Thyroid gland (tissue), 4 donors: Measurements from ENCODE around the gene GLCCI1. TPM values are rescaled to one million over a fixed set of nuclear protein-coding genes. Genes with fewer than 3 reads are reported as not detected.

Source experiments
- DNase-seq, 2 donors: peaks; one replicate each; pipeline ENCODE4 v3.0.0-alpha.2; 2019
- H3K27ac ChIP-seq, 3 donors: fragments of 200-600 bp; sonication (generic); 1 replicate in 2 of 3; 2 replicates in 1 of 3; pipeline ENCODE4 v1.5.1; 2016 to 2019; ENCODE audit warnings: mild to moderate bottlenecking in 1 of 3, moderate library complexity in 1 of 3
- H3K27me3 ChIP-seq: fragments of 200-600 bp; sonication (generic); one replicate; pipeline ENCODE4 v1.5.1; 2019
- H3K36me3 ChIP-seq, 2 donors: fragments of 200-600 bp; sonication (generic); one replicate each; pipeline ENCODE4 v1.5.1; 2016 to 2019
- H3K4me1 ChIP-seq, 2 donors: fragments of 200-600 bp; sonication (generic); one replicate each; pipeline ENCODE4 v1.5.1; 2017 to 2019
- H3K4me3 ChIP-seq, 3 donors: fragments of 200-600 bp; sonication (generic); replicated peaks in 1 of 3; 1 replicate in 2 of 3; 2 replicates in 1 of 3; pipeline ENCODE4 v1.5.1; 2016; ENCODE audit warnings: mild to moderate bottlenecking in 1 of 3
- H3K9me3 ChIP-seq: fragments of 200-600 bp; sonication (generic); one replicate; pipeline ENCODE4 v1.5.1; 2017
- POLR2A ChIP-seq, 2 donors: fragments of 450-650 bp; IDR thresholded peaks; one replicate each; pipeline ENCODE4 v1.6.1; 2017; ENCODE audit warnings: antibody characterized with exemption in 2 of 2, mild to moderate bottlenecking in 2 of 2, moderate library complexity in 1 of 2
- WGBS, 2 donors: methylation state at CpG; one replicate each; pipeline ENCODE4 v1.1.5; 2017; 5-methylcytosine and 5-hydroxymethylcytosine counted together
- intact Hi-C: fragments of 100-400 bp; cut with DNase I; formaldehyde crosslinking; loops from one replicate; pipeline ENCODE4 v1.15.1; 2023
- total RNA-seq, 4 donors: library from RNA; depleted of rRNA; stranded (reverse); fragments of >200 nt; gene quantifications; one replicate each; pipeline ENCODE4 v1.2.3, GENCODE V29; 2016
- TF ChIP-seq, protein P1 (sequence below), 6 experiments: fragments of 200-600 bp in 3 of 6; fragments of 450-650 bp in 3 of 6; sonication (generic) in 3 of 6; IDR thresholded peaks; one replicate each; pipeline ENCODE4 v1.5.1; 2016 to 2019; ENCODE audit warnings: antibody characterized with exemption in 6 of 6, mild to moderate bottlenecking in 2 of 6, inconsistent platforms in 1 of 6, moderate library complexity in 1 of 6

The GLCCI1 gene
- total RNA-seq = 100 to 1,000 TPM in 1 of 4 donors, 10 to 100 TPM in 3; 64.1 to 115 (median 68.9) TPM

DNA sequence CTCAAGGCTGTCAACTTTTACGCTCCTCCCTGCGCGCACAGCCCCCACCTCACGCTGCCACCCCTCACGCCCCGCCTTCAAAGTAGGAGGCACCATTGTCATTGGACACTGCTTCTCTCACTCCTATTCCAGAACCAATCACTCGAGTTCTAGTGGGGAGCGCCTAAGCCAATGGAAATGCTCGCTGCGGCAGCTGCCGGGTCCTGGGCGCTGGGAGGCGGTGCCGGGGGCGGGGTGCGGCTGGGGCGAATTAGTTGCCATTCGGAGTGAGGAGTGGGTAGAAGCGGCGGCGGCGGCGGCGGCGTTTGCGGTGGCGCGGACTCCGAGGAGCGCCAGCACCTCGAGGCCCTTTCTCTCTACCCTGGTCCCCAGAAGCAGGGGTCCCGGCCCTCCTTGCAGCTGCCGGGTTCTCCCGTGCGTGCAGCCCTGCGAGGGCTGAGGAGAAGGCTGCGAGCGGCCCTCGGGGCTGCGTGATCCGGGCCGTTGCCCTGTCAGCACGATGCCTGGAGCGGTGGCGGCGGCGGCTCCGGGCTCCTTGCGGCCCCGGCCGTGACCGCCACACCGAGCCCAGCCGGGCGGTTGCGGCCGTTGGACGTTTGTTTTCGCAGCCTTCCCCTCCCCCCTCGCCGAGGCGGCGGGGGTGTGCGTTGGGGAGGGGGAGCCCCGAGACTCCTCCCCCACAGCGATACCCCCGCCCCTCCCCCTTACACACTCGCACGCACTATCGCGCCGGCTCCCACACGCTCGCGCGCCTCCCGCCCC is at the start of gene GLCCI1:
GLCCI1 (plus strand) TSS at position 253 of the 762 bp plus-strand sequence. CDS start 555 bp downstream, outside the sequence.
- intact Hi-C loops = no loop called here
- peak; percentile 61 to 98 for TF ChIP-seq POLR2A (IDR thresholded peaks at IDR 0.05)
- TF ChIP-seq, protein P1, sequence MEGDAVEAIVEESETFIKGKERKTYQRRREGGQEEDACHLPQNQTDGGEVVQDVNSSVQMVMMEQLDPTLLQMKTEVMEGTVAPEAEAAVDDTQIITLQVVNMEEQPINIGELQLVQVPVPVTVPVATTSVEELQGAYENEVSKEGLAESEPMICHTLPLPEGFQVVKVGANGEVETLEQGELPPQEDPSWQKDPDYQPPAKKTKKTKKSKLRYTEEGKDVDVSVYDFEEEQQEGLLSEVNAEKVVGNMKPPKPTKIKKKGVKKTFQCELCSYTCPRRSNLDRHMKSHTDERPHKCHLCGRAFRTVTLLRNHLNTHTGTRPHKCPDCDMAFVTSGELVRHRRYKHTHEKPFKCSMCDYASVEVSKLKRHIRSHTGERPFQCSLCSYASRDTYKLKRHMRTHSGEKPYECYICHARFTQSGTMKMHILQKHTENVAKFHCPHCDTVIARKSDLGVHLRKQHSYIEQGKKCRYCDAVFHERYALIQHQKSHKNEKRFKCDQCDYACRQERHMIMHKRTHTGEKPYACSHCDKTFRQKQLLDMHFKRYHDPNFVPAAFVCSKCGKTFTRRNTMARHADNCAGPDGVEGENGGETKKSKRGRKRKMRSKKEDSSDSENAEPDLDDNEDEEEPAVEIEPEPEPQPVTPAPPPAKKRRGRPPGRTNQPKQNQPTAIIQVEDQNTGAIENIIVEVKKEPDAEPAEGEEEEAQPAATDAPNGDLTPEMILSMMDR (IDR thresholded peaks at IDR 0.05) = no peak
- no peaks in the 10 kb centered on the region for H3K36me3 ChIP-seq
- H3K4me3 ChIP-seq = peak within 1 kb of the TSS; percentile 72 to 81 (median 80)
- WGBS, 2 donors = 0 to 1% methylated on average over 31 to 35 of the region's 77 CpGs
- no peaks in the 10 kb centered on the region for H3K9me3 ChIP-seq
- DNase-seq = peak; percentile 97 to 98
- H3K27ac ChIP-seq = peak within 1 kb of the TSS; percentile 88 to 99 (median 97)
- peaks cover 9 to 10% of the 10 kb centered on the region in 2 donors for H3K4me1 ChIP-seq
- no peaks in the 10 kb centered on the region for H3K27me3 ChIP-seq

DNA sequence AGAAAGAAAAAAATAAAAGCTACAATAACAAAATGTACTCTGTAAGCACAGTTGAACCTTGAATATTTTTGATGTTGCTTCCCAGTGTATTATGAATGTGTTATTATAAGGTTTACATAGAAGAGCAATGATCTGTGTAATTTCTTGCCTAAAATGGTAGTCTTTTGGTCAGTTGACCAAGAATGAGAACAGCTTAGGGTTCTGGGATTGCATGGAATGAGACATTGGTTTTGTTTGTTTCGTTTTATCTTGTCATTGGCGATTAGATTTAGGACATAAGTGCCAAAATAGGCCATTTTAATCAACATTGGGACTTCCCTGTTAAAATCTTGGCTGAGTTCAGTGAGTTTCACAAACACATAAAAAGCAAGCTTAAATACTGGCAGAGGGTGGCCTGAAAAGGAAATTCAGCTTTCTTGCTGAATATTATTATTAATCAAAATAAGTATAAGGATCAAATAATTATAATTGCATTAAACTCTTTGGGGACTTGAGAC is 49.1 kb upstream of the GLCCI1 start:
- no peak for DNase-seq
- intact Hi-C loops = no loop called here
- peaks cover 48 to 53% of the 10 kb centered on the region in 2 donors for H3K4me1 ChIP-seq
- no peaks in the 10 kb centered on the region for H3K36me3 ChIP-seq
- H3K9me3 ChIP-seq = no peaks in the 10 kb centered on the region
- H3K4me3 ChIP-seq = no peak overlapping the region
- no peak for TF ChIP-seq POLR2A (IDR thresholded peaks at IDR 0.05)
- TF ChIP-seq, protein P1 (IDR thresholded peaks at IDR 0.05) = no peak
- H3K27ac ChIP-seq = peak overlapping the region; percentile 80 to 82 (median 81)
- H3K27me3 ChIP-seq = no peaks in the 10 kb centered on the region
- WGBS, 2 donors = 73 to 78% methylated on average over 2 of the region's 2 CpGs

DNA sequence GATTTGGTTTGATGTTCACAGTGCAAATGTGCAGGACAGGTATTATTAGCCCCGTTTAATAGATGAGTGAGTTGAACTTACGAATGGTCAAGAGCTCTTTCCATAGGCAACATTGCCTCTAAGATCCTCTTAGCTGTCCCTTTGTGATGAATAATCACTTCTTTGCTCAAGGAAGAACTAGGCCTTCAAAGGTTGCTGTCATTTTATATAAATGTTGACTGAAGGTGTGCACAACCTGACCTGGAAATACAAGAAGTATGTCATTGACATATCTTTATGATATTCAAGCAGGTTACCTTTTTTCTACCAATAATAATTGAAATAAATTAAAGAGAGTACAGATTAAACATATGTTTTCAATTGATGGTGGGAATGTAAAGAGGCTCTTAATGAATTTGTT is 48.5 kb upstream of the GLCCI1 start:
- no peak overlapping the region for H3K4me3 ChIP-seq
- H3K27me3 ChIP-seq = no peaks in the 10 kb centered on the region
- no peaks in the 10 kb centered on the region for H3K9me3 ChIP-seq
- WGBS, 2 donors = 40 to 58% methylated on average over 2 of the region's 2 CpGs
- peaks cover 48 to 57% of the 10 kb centered on the region in 2 donors for H3K4me1 ChIP-seq
- intact Hi-C loops = no loop called here
- DNase-seq = no peak
- H3K27ac ChIP-seq = peak overlapping the region; percentile 80 to 82 (median 81)
- no peaks in the 10 kb centered on the region for H3K36me3 ChIP-seq
- TF ChIP-seq, protein P1 (IDR thresholded peaks at IDR 0.05) = no peak
- no peak for TF ChIP-seq POLR2A (IDR thresholded peaks at IDR 0.05)

DNA sequence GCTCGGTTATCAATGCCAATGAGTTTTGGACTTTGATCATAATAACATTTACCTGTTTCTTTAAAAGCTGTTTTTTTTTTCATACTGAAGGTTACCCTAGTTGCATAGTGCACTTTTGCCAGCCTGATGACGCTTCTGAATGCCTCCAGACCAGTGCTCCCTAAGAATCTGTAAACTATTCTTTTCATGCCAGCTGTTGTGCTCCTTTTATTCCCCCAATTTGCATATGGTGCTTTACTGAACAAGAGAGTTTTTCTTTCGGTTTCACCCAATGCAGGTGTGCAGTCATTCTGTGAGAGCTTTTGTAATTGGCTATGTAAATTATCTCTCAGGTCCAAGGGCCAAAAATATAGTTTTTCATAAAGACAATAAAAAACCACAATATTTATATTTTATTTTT is 48.1 kb upstream of the GLCCI1 start:
- peak; percentile 19 to 41 for DNase-seq
- intact Hi-C loops = no loop called here
- no peaks in the 10 kb centered on the region for H3K36me3 ChIP-seq
- no peak overlapping the region for H3K4me3 ChIP-seq
- peak overlapping the region; percentile 80 to 82 (median 81) for H3K27ac ChIP-seq
- H3K9me3 ChIP-seq = no peaks in the 10 kb centered on the region
- TF ChIP-seq, protein P1 (IDR thresholded peaks at IDR 0.05) = no peak
- no peak for TF ChIP-seq POLR2A (IDR thresholded peaks at IDR 0.05)
- H3K4me1 ChIP-seq = peaks cover 48 to 57% of the 10 kb centered on the region in 2 donors
- WGBS, 2 donors = 52 to 55% methylated on average over 3 of the region's 3 CpGs
- H3K27me3 ChIP-seq = no peaks in the 10 kb centered on the region

DNA sequence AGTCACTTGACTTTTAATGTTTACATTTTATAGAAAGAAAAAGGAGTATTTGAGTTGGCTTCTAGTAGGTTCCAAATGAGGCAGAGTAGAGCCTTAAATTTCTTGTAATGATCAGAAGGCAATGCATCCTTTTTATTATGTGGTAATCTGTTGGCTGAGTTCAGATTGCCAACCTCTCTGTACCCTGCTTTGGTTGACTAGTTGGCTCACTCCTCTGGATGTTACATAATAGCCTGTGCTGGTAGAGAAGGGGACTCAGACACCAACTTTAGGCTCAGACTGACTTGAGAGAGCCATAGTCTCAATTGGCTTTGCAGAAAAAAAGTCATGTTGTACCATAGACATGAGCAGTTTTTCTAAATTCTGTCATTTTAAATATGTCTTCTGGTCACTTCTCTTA is 46.8 kb upstream of the GLCCI1 start:
- intact Hi-C loops = no loop called here
- Histone ChIP-seq H3K4me1 (peaks cover 48 to 57% of the 10 kb centered on the region in 2 donors), H3K4me3 (no peak overlapping the region), H3K27me3 (no peaks in the 10 kb centered on the region), H3K27ac (peak overlapping the region; percentile 80 to 82 (median 81)), H3K9me3 (no peaks in the 10 kb centered on the region), H3K36me3 (no peaks in the 10 kb centered on the region)
- peak; percentile 31 to 41 for DNase-seq
- TF ChIP-seq, protein P1 (IDR thresholded peaks at IDR 0.05) = no peak
- no peak for TF ChIP-seq POLR2A (IDR thresholded peaks at IDR 0.05)
